Neural cell (in vitro differentiated cells): ENCODE results near the gene RND2.

Experiments
- CTCF ChIP-seq: fragments of 450-650 bp; IDR thresholded peaks from 2 replicates; pipeline ENCODE4 v1.5.1; 2014; ENCODE audit warnings: antibody characterized with exemption, mild to moderate bottlenecking, moderate library complexity; ENCODE audit not compliant: poor library complexity, severe bottlenecking
- EP300 ChIP-seq: fragments of 450-650 bp; conservative IDR thresholded peaks from 2 replicates; pipeline ENCODE4 v1.6.1; 2014; ENCODE audit warnings: antibody characterized with exemption, mild to moderate bottlenecking, moderate library complexity; ENCODE audit not compliant: poor library complexity, severe bottlenecking
- EZH2 ChIP-seq: fragments of 200-600, 300-800 bp; shearing (Covaris generic), sonication (generic); IDR thresholded peaks from 2 replicates; pipeline ENCODE4 v1.6.1; 2014; ENCODE audit warnings: antibody characterized with exemption, low read length, borderline replicate concordance, mild to moderate bottlenecking; ENCODE audit not compliant: insufficient read depth, poor library complexity, severe bottlenecking
- POLR2AphosphoS5 ChIP-seq: IDR thresholded peaks from 2 replicates; pipeline ENCODE4 v1.6.1; 2012
- RAD21 ChIP-seq: fragments of 450-650 bp; conservative IDR thresholded peaks from 2 replicates; pipeline ENCODE4 v1.6.1; 2014; ENCODE audit warnings: antibody characterized with exemption, mild to moderate bottlenecking, moderate library complexity
- REST ChIP-seq: IDR thresholded peaks from 2 replicates; pipeline ENCODE4 v1.6.1; 2012; ENCODE audit warnings: borderline replicate concordance
- SMC3 ChIP-seq: fragments of 450-650 bp; conservative IDR thresholded peaks from 2 replicates; pipeline ENCODE4 v1.6.1; 2014; ENCODE audit warnings: antibody characterized with exemption, mild to moderate bottlenecking, moderate library complexity; ENCODE audit not compliant: poor library complexity
- TAF1 ChIP-seq: IDR thresholded peaks from 2 replicates; pipeline ENCODE4 v1.6.1; 2012; ENCODE audit warnings: low read depth

- TF ChIP-seq EZH2 (no peak), CTCF (no peak), EP300 (peak; percentile 29), SMC3 (no peak), TAF1 (no peak), REST (peak; percentile 58), POLR2AphosphoS5 (peak; percentile 60), RAD21 (no peak)
Measured at GRCh38 chr17:43033948-43034881, 9.2 kb downstream of the RND2 start.
